ENCODE data around the gene PPARGC1A.

DNA sequence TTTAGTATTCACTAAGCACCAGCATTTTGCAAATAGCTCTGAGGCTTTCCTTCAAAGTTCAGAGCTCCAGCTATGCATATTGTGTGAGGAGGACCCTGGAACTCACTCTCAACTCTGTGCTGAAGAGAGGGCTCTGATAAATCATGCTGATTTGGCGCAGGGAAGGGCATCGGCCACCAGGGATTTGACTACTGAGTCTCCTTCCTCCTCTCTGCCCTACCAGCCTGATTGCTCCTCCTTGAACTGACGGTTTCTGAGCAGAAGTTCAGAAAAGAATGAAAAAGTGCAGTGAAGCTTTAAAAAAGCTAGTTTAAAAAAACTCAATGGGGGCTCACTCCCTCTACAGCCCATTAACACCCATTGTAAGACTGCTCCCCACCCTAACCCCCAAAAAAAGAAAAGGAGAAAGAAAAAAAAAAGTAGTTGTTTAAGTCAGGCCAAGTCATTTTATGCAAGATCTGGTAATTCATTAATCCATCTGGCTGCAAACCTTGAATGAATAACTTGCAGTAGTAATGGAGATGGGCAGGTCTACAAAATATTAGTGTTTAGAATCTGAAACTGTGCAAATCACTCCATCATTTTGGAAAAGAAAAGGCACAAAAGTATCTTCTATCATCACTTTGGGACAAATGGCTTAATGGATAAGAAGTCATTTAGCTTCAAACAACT lies 13.3 kb downstream of the PPARGC1A start:
- TF ChIP-seq SPI1 (IDR thresholded peaks at IDR 0.05; ENCODE audit: low read depth, low read length) (no peak), TAF1 (IDR thresholded peaks at IDR 0.05; ENCODE audit: low read depth, low read length) (no peak), POLR2AphosphoS5 (IDR thresholded peaks at IDR 0.05; ENCODE audit: low read depth, low read length) (no peak), POLR2A (IDR thresholded peaks at IDR 0.05; ENCODE audit: low read depth, low read length) (no peak), POU2F2 (IDR thresholded peaks at IDR 0.05; ENCODE audit: low read depth, low read length) (no peak), PAX5 (IDR thresholded peaks at IDR 0.05; ENCODE audit: insufficient read depth, low read length, severe bottlenecking) (no peak)
